ENCODE measurements around the gene KRTAP5-5. TPM values are rescaled to one million over a fixed set of nuclear protein-coding genes. Genes with fewer than 3 reads are reported as not detected.

The KRTAP5-5 gene
- total and polyA plus RNA-seq, 2 donors (not counting 3 experiments of a cell fraction or from before 2014, with no cell fraction given) = not detected

- H3K9ac ChIP-seq (replicated peaks; ENCODE audit: extremely low read depth, insufficient read depth, low read length) = no peak overlapping the region
- no peak for TF ChIP-seq GATA2 (IDR thresholded peaks at IDR 0.05; ENCODE audit: insufficient read depth, insufficient read length, low read depth, low read length)
- no peak for TF ChIP-seq CTCF (IDR thresholded peaks at IDR 0.05; ENCODE audit: extremely low read depth in 1 of 2, insufficient read depth in 1 of 2, low read depth in 1 of 2, low read length in 2 of 2)
- no peak for TF ChIP-seq MYC (IDR thresholded peaks at IDR 0.05; ENCODE audit: low read depth, low read length)
- TF ChIP-seq POLR2AphosphoS5 (IDR thresholded peaks at IDR 0.05; ENCODE audit: insufficient read depth, low read depth, low read length) = no peak
- no peak for TF ChIP-seq MAX (IDR thresholded peaks at IDR 0.05; ENCODE audit: insufficient read depth, insufficient read length)
- TF ChIP-seq FOS (IDR thresholded peaks at IDR 0.05; ENCODE audit: borderline replicate concordance, insufficient read depth, low read length) = no peak
- TF ChIP-seq POLR2A (IDR thresholded peaks at IDR 0.05; ENCODE audit: low read depth, low read length) = no peak
- no peak for TF ChIP-seq JUN (IDR thresholded peaks at IDR 0.05; ENCODE audit: borderline replicate concordance, insufficient read depth, insufficient read length, low read depth)
- no peak for TF ChIP-seq EZH2 (IDR thresholded peaks at IDR 0.05; ENCODE audit: borderline replicate concordance, low read depth, low read length, severe bottlenecking)
- no peaks in the 10 kb centered on the region for H3K79me2 ChIP-seq (ENCODE audit: control insufficient read depth, insufficient read depth, low read length)
- H3K27ac ChIP-seq (ENCODE audit: insufficient read depth, low read depth, low read length) = no peak overlapping the region
- FAIRE-seq = no peak
- no peaks in the 10 kb centered on the region for H4K20me1 ChIP-seq (replicated peaks; ENCODE audit: control insufficient read depth, extremely low read depth, insufficient read depth, low read length)
- DNase-seq (ENCODE audit: low read depth, low spot score) = no peak
- no peak overlapping the region for H3K4me3 ChIP-seq (replicated peaks in 1 of 3; ENCODE audit: insufficient read depth in 1 of 3, low read depth in 1 of 3, low read length in 3 of 3)
- H2AFZ ChIP-seq (ENCODE audit: low read depth, low read length) = no peak overlapping the region
- dilution Hi-C loops (cut with MboI; ENCODE audit: extremely low pct_ligation_motif_present, low sequenced_read_pairs) (no loop called here), intact Hi-C loops (cut with micrococcal nuclease) (no loop called here)
- ChIA-PET CTCF (interaction anchor here (1.0 to 6.0 kb wide), 7 partner anchors 12 to 507 kb away, joined by 3 to 337 read pairs (median 3); partner anchors contain the start of gene SYT8), POLR2A (no interaction called here)
- no peak overlapping the region for H3K4me2 ChIP-seq (ENCODE audit: insufficient read depth, low read length)
- H3K27me3 ChIP-seq (ENCODE audit: control insufficient read depth in 2 of 2, insufficient read depth in 2 of 2, low read length in 2 of 2) = peaks cover 0 to 4% of the 10 kb centered on the region in 2 experiments
- no TSS peak for BruUV-seq (replicated peaks)
- H3K36me3 ChIP-seq (ENCODE audit: control insufficient read depth in 2 of 2, extremely low read depth in 1 of 2, insufficient read depth in 2 of 2, low read length in 2 of 2) = no peaks in the 10 kb centered on the region
- no peaks in the 10 kb centered on the region for H3K9me3 ChIP-seq (replicated peaks; ENCODE audit: control insufficient read depth, insufficient read depth, low read length)
- H3K9me1 ChIP-seq (replicated peaks; ENCODE audit: control insufficient read depth, extremely low read depth, insufficient read depth, low read length) = no peaks in the 10 kb centered on the region
- peaks cover 2% of the 10 kb centered on the region for H3K4me1 ChIP-seq (ENCODE audit: control insufficient read depth, extremely low read depth, insufficient read depth, low read length)
These were observed 21.3 kb downstream of the KRTAP5-5 start for GRCh38 chr11:1650918-1651262.
